ENCODE data around the gene CD79A.
"Not testable (repeated sequence)": the region's sequence is repeated elsewhere in the genome, so short reads cannot be mapped to it uniquely, and the experiment has no call there.

Gene CD79A

GRCh38 chr19:41870401-41870873 lies 6.6 kb upstream of the CD79A start:
- TF ChIP-seq CTCF (IDR thresholded peaks at IDR 0.05) (no peak), ZFX (IDR thresholded peaks at IDR 0.05; ENCODE audit: borderline replicate concordance) (no peak)
- H3K27ac ChIP-seq = no peak overlapping the region

- TF ChIP-seq ZFX (IDR thresholded peaks at IDR 0.05; ENCODE audit: borderline replicate concordance) (no peak), CTCF (IDR thresholded peaks at IDR 0.05) (no peak)
- H3K27ac ChIP-seq = peak overlapping the region; percentile 49
Observed at GRCh38 chr19:41871573-41872383, 5.3 kb upstream of the CD79A start.

- H3K27ac ChIP-seq = peak overlapping the region; percentile 49
- no peak for TF ChIP-seq CTCF (IDR thresholded peaks at IDR 0.05)
- TF ChIP-seq ZFX (IDR thresholded peaks at IDR 0.05; ENCODE audit: borderline replicate concordance) = no peak
Observed at GRCh38 chr19:41872384-41872774, 4.7 kb upstream of the CD79A start.

GRCh38 chr19:41872775-41873647 lies 4.1 kb upstream of the CD79A start:
- peak overlapping the region; percentile 49 for H3K27ac ChIP-seq
- TF ChIP-seq CTCF (IDR thresholded peaks at IDR 0.05) (peak; percentile 88), ZFX (IDR thresholded peaks at IDR 0.05; ENCODE audit: borderline replicate concordance) (no peak)

- not testable (repeated sequence) for H3K27ac ChIP-seq
Observed at GRCh38 chr19:41875973-41876372, 1.1 kb upstream of the CD79A start.

- TF ChIP-seq ZFX (IDR thresholded peaks at IDR 0.05; ENCODE audit: borderline replicate concordance) (no peak), CTCF (IDR thresholded peaks at IDR 0.05) (no peak)
- H3K27ac ChIP-seq = no peak overlapping the region
Observed at GRCh38 chr19:41877916-41878905, 1.1 kb downstream of the CD79A start.

DNA sequence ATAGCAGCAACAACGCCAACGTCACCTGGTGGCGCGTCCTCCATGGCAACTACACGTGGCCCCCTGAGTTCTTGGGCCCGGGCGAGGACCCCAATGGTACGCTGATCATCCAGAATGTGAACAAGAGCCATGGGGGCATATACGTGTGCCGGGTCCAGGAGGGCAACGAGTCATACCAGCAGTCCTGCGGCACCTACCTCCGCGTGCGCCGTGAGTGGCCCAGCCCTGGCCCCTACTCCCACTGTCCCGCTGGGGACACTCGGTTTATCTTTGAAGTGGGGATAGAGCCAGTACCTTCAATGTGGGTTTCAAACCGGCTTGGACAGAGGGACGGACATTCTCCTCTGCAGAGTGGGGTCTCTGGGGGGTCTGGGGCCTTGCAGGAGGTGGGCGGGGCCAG lies 2.0 kb downstream of the CD79A start:
- TF ChIP-seq ZFX (IDR thresholded peaks at IDR 0.05; ENCODE audit: borderline replicate concordance) = no peak
- no peak for TF ChIP-seq CTCF (IDR thresholded peaks at IDR 0.05)
- H3K27ac ChIP-seq = no peak overlapping the region
